Uterus (tissue), 4 donors: ENCODE results near the gene KCND3. TPM values are rescaled to one million over a fixed set of nuclear protein-coding genes. Genes with fewer than 3 reads are reported as not detected.

Experiments
- DNase-seq, 2 donors: peaks; one replicate each; pipeline ENCODE4 v3.0.0-alpha.2; 2019 to 2020
- H3K27ac ChIP-seq, 2 donors: fragments of 200-600 bp; sonication (generic); 1 replicate in 1 of 2; 2 replicates in 1 of 2; pipeline ENCODE4 v1.5.1; 2016 to 2018
- H3K27me3 ChIP-seq, 2 donors: fragments of 200-600 bp; sonication (generic); one replicate each; pipeline ENCODE4 v1.5.1; 2018 to 2019; ENCODE audit warnings: control low read depth in 1 of 2
- H3K36me3 ChIP-seq, 2 donors: fragments of 200-600 bp; sonication (generic); one replicate each; pipeline ENCODE4 v1.5.1; 2019; ENCODE audit warnings: control low read depth in 1 of 2
- H3K4me1 ChIP-seq, 2 donors: fragments of 200-600 bp; sonication (generic); one replicate each; pipeline ENCODE4 v1.5.1; 2018 to 2019; ENCODE audit warnings: control low read depth in 1 of 2
- H3K4me3 ChIP-seq, 2 donors: fragments of 200-600 bp; sonication (generic); 1 replicate in 1 of 2; 2 replicates in 1 of 2; pipeline ENCODE4 v1.5.1; 2018 to 2019; ENCODE audit warnings: mild to moderate bottlenecking in 1 of 2
- H3K9me3 ChIP-seq, 2 donors: fragments of 200-600 bp; sonication (generic); one replicate each; pipeline ENCODE4 v1.5.1; 2019; ENCODE audit warnings: control low read depth in 1 of 2
- CTCF ChIP-seq, 4 experiments: fragments of 200-600 bp in 2 of 4; fragments of 450-650 bp in 2 of 4; sonication (generic) in 2 of 4; IDR thresholded peaks; one replicate each; pipeline ENCODE4 v1.5.1; 2016 to 2019; ENCODE audit warnings: antibody characterized with exemption in 4 of 4, mild to moderate bottlenecking in 2 of 4, moderate library complexity in 1 of 4
- POLR2A ChIP-seq, 2 donors: fragments of 450-650 bp; IDR thresholded peaks; one replicate each; pipeline ENCODE4 v1.6.1; 2016; ENCODE audit warnings: antibody characterized with exemption in 2 of 2, mild to moderate bottlenecking in 1 of 2, moderate library complexity in 1 of 2
- intact Hi-C: fragments of 100-400 bp; cut with DNase I; formaldehyde crosslinking; loops from one replicate; pipeline ENCODE4 v1.15.1; 2023; ENCODE audit warnings: low total_unique reads
- total RNA-seq, 4 donors: library from RNA; depleted of rRNA in 3 of 4; stranded (reverse); fragments of >200 nt in 3 of 4; gene quantifications; one replicate each; pipeline versions ENCODE4 v1.1.0 to v1.2.4, GENCODE V29; 2014 to 2023
- donor health status: DM: yes; HTN: yes; CAD: no.

The KCND3 gene
- total RNA-seq, 4 donors from 2014 or later: 5.0 to 13.5 (median 7.2) TPM

DNA sequence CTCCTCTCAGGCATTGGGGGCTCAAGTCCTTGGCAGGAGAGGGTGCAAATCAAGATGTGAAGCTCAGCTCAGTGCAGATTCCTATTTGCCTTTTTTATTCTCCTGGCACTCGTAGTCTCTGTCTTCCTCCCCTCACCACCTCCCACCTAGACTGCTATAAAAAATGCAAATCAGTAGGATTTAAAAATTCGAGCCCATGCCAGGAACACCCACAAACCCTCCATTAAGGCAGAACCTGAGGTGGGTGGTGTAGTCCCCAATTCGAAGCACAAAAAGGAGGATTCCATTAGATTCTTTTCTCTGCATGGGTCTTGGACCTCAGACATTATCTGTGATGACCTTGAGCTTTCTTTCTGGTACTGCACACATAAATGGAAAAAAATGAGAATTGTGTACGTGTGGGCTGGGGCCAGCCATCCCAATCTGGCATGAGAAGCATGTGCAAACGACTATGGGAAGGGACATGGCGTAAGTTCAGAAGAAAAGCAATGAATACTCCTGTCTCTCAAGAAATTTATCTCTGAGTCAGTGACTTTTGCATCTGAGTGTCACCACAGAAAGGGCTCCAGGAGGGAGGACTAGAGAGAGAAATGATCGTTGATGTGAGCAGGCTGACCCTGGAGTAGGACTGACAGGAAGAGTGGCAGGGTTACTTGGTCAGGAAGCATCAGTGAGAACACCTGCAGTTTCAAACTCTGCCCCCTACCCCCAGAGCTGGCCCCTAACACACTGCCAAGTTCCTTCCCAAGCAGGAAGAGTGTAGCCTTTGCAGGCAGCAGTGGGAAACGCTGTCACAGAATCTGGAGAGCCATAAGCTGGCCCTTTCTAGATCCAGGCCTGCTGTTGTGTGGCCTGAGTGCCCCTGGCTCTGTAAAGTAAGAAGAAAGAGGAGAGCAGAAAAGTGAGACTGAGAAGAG is 252.0 kb downstream of the KCND3 start:
- intact Hi-C loops: no loop called here
- Histone ChIP-seq H3K4me3 (peak overlapping the region in 1 of 2 donors; percentile 41), H3K4me1 (peaks cover 0 to 6% of the 10 kb centered on the region in 2 donors), H3K9me3 (no peaks in the 10 kb centered on the region), H3K27me3 (no peaks in the 10 kb centered on the region), H3K27ac (peak overlapping the region; percentile 84 to 88), H3K36me3 (no peaks in the 10 kb centered on the region)
- TF ChIP-seq POLR2A (IDR thresholded peaks at IDR 0.05): no peak
- TF ChIP-seq CTCF (IDR thresholded peaks at IDR 0.05): no peak
- peak in 1 of 2 donors; percentile 10 for DNase-seq

DNA sequence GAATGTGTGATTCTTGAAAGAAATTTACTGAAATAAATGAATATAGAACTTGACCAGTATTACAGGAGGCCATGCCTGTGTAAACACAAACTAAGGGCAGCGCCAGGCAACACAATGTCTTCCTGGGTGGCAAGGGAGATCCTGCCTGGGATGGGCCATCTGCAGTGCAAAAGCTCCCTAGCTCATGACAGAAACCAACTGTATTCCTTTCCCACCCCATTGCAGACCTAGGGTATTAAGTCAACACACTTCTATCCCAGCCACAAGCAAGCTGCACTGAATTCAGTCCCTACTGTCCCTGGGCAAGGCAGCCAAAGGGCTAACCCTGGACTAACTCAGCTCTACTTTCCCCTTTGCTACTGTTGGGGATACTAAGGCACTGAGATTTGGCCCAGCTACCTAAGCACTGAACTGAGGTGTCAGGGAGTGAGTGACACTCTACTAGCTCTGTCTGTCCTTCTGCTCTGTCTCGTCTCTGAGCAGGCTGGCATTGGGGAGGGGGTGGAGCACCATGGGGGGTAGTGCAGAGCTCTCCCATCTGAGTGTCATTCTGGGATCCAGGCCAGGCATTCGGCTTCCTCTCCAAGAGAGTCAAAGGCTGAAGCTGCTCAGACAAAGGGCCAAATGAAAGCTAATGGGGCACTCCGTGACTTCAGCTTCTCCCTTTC is 252.8 kb downstream of the KCND3 start:
- H3K4me1 ChIP-seq: peaks cover 0 to 6% of the 10 kb centered on the region in 2 donors

DNA sequence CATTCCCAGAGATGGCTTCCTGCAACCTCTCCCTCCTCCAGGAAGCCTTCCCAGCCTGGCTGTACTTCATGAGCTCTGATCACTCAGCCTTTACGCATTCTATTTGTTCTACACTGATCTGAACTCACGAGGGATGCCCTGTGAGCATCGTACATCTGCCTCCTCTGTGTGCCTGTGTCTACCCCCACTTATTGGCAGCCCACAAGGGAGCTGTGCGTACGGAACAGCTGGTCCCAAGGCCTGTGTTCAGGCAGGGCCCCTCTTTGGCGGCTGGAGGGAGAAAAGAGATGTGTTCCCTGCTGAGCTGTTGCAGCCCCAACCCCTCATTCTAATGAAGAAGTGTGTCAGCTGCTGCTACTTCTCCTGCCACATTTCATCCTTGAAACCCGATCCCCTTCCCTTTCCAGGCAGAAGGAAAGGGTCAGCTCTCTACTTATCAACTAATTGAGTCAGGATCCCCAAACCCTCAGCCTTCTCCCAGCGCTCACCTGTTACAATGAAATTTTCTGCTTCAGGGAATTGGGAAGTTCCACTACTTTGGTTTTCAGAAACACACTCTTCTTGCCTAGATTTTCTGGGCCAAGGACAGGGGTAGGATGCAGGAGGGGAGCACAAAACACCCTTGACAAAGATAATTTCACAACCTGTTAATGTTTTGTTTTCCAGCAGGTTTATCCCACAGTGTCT is 253.5 kb downstream of the KCND3 start:
- Histone ChIP-seq H3K4me3 (no peak overlapping the region), H3K4me1 (peaks cover 0 to 6% of the 10 kb centered on the region in 2 donors), H3K9me3 (no peaks in the 10 kb centered on the region), H3K27ac (no peak overlapping the region), H3K27me3 (no peaks in the 10 kb centered on the region), H3K36me3 (no peaks in the 10 kb centered on the region)
- peak in 1 of 2 donors; percentile 11 for DNase-seq
- intact Hi-C loops: no loop called here
- no peak for TF ChIP-seq POLR2A (IDR thresholded peaks at IDR 0.05)

More for the DNA sequence above, 252.8 kb downstream of the KCND3 start:
- H3K27ac ChIP-seq: peak overlapping the region in 1 of 2 donors; percentile 88
- no peak overlapping the region for H3K4me3 ChIP-seq
- TF ChIP-seq POLR2A (IDR thresholded peaks at IDR 0.05): no peak
- no peak for TF ChIP-seq CTCF (IDR thresholded peaks at IDR 0.05)
- peak in 1 of 2 donors; percentile 29 for DNase-seq
- no peaks in the 10 kb centered on the region for H3K36me3 ChIP-seq
- intact Hi-C loops: no loop called here
- H3K27me3 ChIP-seq: no peaks in the 10 kb centered on the region
- H3K9me3 ChIP-seq: no peaks in the 10 kb centered on the region

- H3K9me3 ChIP-seq: no peaks in the 10 kb centered on the region
- no peaks in the 10 kb centered on the region for H3K36me3 ChIP-seq
- H3K4me3 ChIP-seq: no peak overlapping the region
- intact Hi-C loops: no loop called here
- peaks cover 0 to 6% of the 10 kb centered on the region in 2 donors for H3K4me1 ChIP-seq
- H3K27me3 ChIP-seq: no peaks in the 10 kb centered on the region
- no peak for DNase-seq
- no peak overlapping the region for H3K27ac ChIP-seq
- TF ChIP-seq POLR2A (IDR thresholded peaks at IDR 0.05) (no peak), CTCF (IDR thresholded peaks at IDR 0.05) (no peak)
Measured at GRCh38 chr1:111735321-111735720, 254.1 kb downstream of the KCND3 start.

DNA sequence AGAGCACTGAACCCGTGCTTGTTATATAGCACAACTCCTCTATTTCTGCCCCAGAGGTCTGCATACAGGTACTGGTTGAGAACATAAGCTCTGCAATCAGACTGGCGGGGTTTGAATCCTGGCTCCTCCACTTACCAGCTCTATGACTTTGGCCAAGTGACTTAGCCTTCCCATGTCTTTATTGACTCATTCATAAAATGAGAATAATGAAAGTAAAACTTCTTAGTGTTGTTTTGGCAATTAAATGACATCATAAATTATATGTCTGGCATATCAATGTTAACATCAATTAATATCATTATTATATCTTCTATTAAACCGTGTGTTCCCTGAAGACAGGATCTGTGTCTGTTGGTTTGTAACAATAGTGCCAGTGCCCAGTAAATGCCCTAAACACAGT is 254.6 kb downstream of the KCND3 start:
- DNase-seq: peak in 1 of 2 donors; percentile 2
- no peak overlapping the region for H3K4me3 ChIP-seq
- no peak overlapping the region for H3K27ac ChIP-seq
- intact Hi-C loops: no loop called here
- TF ChIP-seq POLR2A (IDR thresholded peaks at IDR 0.05): no peak
- TF ChIP-seq CTCF (IDR thresholded peaks at IDR 0.05): no peak
- H3K4me1 ChIP-seq: peaks cover 0 to 6% of the 10 kb centered on the region in 2 donors
- no peaks in the 10 kb centered on the region for H3K9me3 ChIP-seq
- H3K27me3 ChIP-seq: no peaks in the 10 kb centered on the region
- H3K36me3 ChIP-seq: no peaks in the 10 kb centered on the region
